Naive thymus-derived CD8-positive, alpha-beta T cell (primary cell): ENCODE data around the gene IL13. TPM values are rescaled to one million over a fixed set of nuclear protein-coding genes. Genes with fewer than 3 reads are reported as not detected.
A peak's percentile ranks its signal among the peaks of the same experiment; 100 is the strongest.

Experiments used
- ATAC-seq, 2 donors: fragments of 150-1000 bp; cut with Tn5 transposase in 1 of 2; sonication (Bioruptor Pico), chemical (Tn5 transposase) in 1 of 2; 1 replicate in 1 of 2; 2 replicates in 1 of 2; pipeline ENCODE4 v1.10.0; 2021; ENCODE audit warnings: mild to moderate bottlenecking in 2 of 2, moderate library complexity in 2 of 2
- POLR2A ChIA-PET: fragments of 350-600 bp; sonication (Branson Sonifier 250); formaldehyde crosslinking; loops from one replicate; lab custom pipeline; 2021; ENCODE audit warnings: antibody characterized with exemption; lab: Charles Lee
- DNase-seq, 10 donors: peaks; one replicate each; pipeline versions ENCODE4 v3.0.0 to v3.0.0-alpha.2; 2020 to 2022
- H3K27ac Mint-ChIP-seq, 10 donors: one replicate each; pipeline ENCODE4 v1.8.0; 2020 to 2022; ENCODE audit warnings: mild to moderate bottlenecking in 10 of 10, mixed read lengths in 10 of 10, moderate library complexity in 4 of 10, inconsistent platforms in 1 of 10
- H3K27me3 Mint-ChIP-seq, 5 donors: one replicate each; pipeline ENCODE4 v1.8.0; 2021 to 2022; ENCODE audit warnings: mixed read lengths in 5 of 5
- H3K36me3 Mint-ChIP-seq, 3 donors: one replicate each; pipeline ENCODE4 v1.8.0; 2020 to 2022; ENCODE audit warnings: mixed read lengths in 3 of 3, mild to moderate bottlenecking in 2 of 3, inconsistent platforms in 1 of 3
- H3K4me1 Mint-ChIP-seq, 4 donors: one replicate each; pipeline ENCODE4 v1.8.0; 2021 to 2022; ENCODE audit warnings: mixed read lengths in 4 of 4
- H3K4me3 Mint-ChIP-seq, 10 donors: one replicate each; pipeline ENCODE4 v1.8.0; 2020 to 2022; ENCODE audit warnings: mild to moderate bottlenecking in 10 of 10, mixed read lengths in 10 of 10, moderate library complexity in 6 of 10, inconsistent platforms in 1 of 10
- H3K9me3 Mint-ChIP-seq, 9 donors: one replicate each; pipeline ENCODE4 v1.8.0; 2020 to 2022; ENCODE audit warnings: mixed read lengths in 9 of 9, mild to moderate bottlenecking in 3 of 9, inconsistent platforms in 1 of 9, moderate library complexity in 1 of 9
- polyA plus RNA-seq, 3 donors: library from polyadenylated mRNA; unstranded; fragments of 300-500 nt; fragmentation: Illumina TruSeq; gene quantifications; one replicate each; pipeline ENCODE4 v1.2.3, GENCODE V29; 2021
- total RNA-seq, 8 experiments: library from RNA in 2 of 8; stranded (reverse) in 2 of 8; gene quantifications; one replicate each; pipeline ENCODE4 v1.2.3 and lab custom pipeline; 2021 to 2026

The IL13 gene
- total and polyA plus RNA-seq, 5 experiments from 2014 or later, result 0.31 TPM; not detected in 4

DNA sequence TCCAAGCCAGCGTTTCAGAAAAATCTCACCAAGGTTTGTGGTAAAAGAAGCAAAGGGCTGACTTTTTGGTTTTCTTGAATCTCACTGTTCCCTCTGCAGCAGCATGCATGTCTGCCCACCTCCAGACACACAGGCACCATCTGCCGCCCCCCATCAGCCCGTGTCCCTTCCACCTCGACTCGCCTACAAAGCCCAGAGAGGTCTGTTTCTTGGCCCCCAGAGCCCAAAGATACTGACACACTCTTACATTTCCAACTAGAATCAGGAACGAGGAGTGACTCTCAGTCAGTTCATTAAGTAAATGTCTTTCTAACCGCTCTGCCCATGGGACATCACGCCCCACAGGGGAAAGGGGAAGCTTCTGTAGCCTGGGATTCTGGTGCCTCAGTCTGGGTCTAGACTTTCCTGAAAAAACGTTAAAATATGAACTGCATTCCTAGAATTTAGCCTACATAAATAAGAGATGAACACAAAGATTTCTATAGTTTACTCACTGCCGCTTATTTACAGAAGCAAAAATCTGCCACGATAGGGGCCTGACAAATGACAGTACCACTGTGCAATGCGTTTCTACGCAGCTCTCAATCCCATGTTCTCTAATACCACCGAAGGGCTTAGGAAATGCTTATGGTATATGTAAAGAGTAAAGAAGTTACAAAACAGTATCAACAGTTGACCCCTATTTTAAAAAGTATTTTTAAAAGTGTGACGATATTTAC is 19.9 kb downstream of the IL13 start:
- no peak for ATAC-seq
- Mint-ChIP-seq H3K27me3 (peaks cover 0 to 2% (median 0%) of the 10 kb centered on the region in 5 donors), H3K4me1 (peaks cover 0 to 24% (median 0%) of the 10 kb centered on the region in 4 donors), H3K36me3 (no peaks in the 10 kb centered on the region), H3K4me3 (no peak overlapping the region), H3K9me3 (no peaks in the 10 kb centered on the region), H3K27ac (no peak overlapping the region)
- POLR2A ChIA-PET, result no interaction called here
- DNase-seq, result no peak

DNA sequence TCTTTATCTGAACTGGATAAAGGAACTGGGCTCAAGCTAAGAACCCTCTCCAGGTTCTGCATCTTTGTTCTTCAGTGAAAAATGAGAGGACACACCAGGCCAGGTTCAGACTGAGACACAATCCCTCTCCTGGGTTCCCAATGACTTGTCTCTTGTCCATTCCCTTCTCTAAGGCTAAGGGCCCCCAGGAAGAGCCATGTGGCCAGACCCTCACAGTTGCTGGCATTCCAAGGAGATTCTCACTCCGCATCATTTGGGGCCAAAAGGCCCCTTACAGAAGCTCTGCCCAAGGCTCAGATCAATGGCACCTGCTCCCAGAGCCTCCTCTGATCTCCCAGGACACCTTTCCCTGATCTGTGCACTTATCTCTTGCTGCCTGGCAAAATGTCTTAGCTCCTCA is 20.8 kb downstream of the IL13 start:
- Mint-ChIP-seq H3K36me3 (no peaks in the 10 kb centered on the region), H3K4me3 (no peak overlapping the region), H3K4me1 (peaks cover 0 to 24% (median 0%) of the 10 kb centered on the region in 4 donors), H3K27me3 (peaks cover 0 to 2% (median 0%) of the 10 kb centered on the region in 5 donors), H3K27ac (no peak overlapping the region), H3K9me3 (no peaks in the 10 kb centered on the region)
- POLR2A ChIA-PET, result no interaction called here
- DNase-seq (no peak), ATAC-seq (no peak)

DNA sequence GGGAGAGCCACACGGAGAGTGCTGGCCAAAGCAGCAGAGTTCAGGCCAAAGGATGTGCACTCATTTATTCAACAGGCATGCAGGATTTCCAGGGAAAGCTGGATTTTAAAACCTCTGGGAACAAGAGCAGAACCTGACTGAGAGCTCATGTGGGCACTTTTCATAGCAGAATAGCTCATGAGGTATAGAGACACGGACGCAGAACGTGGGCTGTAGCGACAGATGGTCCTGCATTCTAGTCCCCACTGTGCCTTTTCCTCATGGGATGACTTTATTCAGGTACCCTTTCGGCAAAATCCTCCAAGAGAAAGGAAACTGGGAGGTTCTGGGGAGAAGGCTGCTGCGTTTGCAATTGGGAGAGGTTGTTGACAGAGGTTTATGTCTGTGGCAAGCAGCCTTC is 21.2 kb downstream of the IL13 start:
- H3K27me3 Mint-ChIP-seq, result peaks cover 0 to 2% (median 0%) of the 10 kb centered on the region in 5 donors
- no peaks in the 10 kb centered on the region for H3K9me3 Mint-ChIP-seq
- ATAC-seq (no peak), DNase-seq (no peak)
- POLR2A ChIA-PET, result no interaction called here
- no peak overlapping the region for H3K27ac Mint-ChIP-seq
- H3K36me3 Mint-ChIP-seq, result no peaks in the 10 kb centered on the region
- H3K4me3 Mint-ChIP-seq, result no peak overlapping the region
- H3K4me1 Mint-ChIP-seq, result peaks cover 0 to 24% (median 0%) of the 10 kb centered on the region in 4 donors

DNA sequence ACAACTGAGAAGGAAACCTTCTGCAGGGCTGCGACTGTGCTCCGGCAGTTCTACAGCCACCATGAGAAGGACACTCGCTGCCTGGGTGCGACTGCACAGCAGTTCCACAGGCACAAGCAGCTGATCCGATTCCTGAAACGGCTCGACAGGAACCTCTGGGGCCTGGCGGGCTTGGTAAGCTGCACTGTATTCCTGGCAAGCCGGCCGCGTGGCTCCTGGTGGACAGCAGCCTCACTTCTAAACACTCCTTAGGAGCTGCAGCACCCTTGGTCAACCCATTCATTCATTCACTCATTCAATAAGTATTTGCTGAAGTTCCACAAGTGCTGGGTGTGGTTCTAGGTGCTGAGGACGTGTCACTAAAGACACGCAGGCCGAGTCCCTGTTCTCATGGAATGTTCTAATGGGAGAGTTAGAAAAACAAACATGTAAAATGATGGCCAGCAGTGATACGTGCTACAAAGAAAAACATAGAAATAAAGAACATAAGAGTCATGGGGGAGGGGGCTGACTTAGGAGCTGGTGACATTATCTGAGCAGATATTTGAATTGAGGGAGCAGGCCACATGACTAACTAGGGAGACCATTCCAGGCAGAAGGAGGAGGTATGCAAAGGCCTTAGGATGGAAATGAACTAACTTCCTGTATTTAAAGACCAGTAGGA is 21.9 kb downstream of the IL13 start:
- POLR2A ChIA-PET, result no interaction called here
- H3K36me3 Mint-ChIP-seq, result no peaks in the 10 kb centered on the region
- H3K27ac Mint-ChIP-seq, result no peak overlapping the region
- H3K27me3 Mint-ChIP-seq, result peaks cover 0 to 2% (median 0%) of the 10 kb centered on the region in 5 donors
- no peaks in the 10 kb centered on the region for H3K9me3 Mint-ChIP-seq
- H3K4me3 Mint-ChIP-seq, result no peak overlapping the region
- ATAC-seq (no peak), DNase-seq (no peak)
- H3K4me1 Mint-ChIP-seq, result peaks cover 0 to 24% (median under 1%) of the 10 kb centered on the region in 4 donors

DNA sequence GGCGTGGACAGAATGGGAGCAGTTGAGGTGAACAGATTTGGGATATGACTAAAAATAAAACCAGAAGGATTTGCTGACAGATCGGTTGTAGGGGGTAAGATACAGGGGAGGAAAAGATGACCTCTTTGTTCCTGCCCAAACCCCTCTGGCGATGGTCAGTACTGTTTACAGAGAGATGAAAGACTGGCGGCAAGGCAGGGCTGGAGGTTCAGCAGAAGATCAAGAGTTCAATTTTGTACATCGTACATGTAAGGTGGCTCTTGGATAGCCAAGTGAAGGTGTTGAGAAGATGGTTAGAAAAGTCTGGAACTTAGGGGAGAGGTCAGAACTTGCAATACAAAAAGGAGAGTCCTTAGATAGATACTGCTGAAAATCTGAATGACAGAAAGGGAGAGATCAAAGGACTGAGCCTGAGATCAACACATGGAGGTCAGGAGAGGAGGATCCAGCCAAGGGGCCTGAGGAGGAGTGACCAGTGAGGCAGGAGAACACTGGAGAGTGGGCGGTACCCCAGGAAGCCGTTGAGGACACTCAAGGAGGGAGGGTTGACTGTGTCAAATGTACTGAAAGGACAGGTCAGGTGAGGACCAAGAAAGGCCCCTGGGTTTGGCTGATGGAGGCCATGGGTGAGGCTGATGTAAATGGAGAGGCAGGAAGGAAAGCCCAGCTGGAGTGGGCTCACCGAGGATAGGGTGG is 23.0 kb downstream of the IL13 start:
- ATAC-seq (no peak), DNase-seq (no peak)
- Mint-ChIP-seq H3K4me1 (peaks cover 0 to 23% (median 4%) of the 10 kb centered on the region in 4 donors), H3K27me3 (peaks cover 0 to 2% (median 0%) of the 10 kb centered on the region in 5 donors), H3K9me3 (no peaks in the 10 kb centered on the region), H3K36me3 (no peaks in the 10 kb centered on the region), H3K27ac (no peak overlapping the region), H3K4me3 (peak overlapping the region in 1 of 10 donors; percentile 36)
- POLR2A ChIA-PET, result interaction anchor here (0.5 kb wide), 1 partner anchor 198 kb away, joined by 3 read pairs; no protein-coding TSS in a partner anchor

DNA sequence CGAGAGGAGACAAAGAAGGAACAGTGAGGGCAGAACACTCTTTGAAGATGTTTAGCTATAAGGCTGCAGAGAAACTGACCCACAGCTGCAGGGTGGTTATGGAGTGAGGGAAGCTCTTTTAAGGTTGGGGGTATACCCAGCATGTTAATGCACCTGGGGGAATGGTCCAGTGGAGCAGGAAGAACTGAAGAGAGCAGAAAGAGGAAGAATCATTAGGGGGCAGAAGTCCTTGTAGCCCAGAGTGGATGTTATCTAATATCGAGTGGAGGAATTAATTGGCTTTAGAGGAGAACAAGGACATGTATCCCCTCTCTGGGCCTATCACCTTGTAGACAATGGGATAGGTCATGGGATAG is 23.5 kb downstream of the IL13 start:
- peaks cover 0 to 22% (median 4%) of the 10 kb centered on the region in 4 donors for H3K4me1 Mint-ChIP-seq
- POLR2A ChIA-PET, result no interaction called here
- ATAC-seq (no peak), DNase-seq (no peak)
- H3K9me3 Mint-ChIP-seq, result no peaks in the 10 kb centered on the region
- no peaks in the 10 kb centered on the region for H3K36me3 Mint-ChIP-seq
- no peak overlapping the region for H3K27ac Mint-ChIP-seq
- H3K27me3 Mint-ChIP-seq, result peaks cover 0 to 2% (median 0%) of the 10 kb centered on the region in 5 donors
- H3K4me3 Mint-ChIP-seq, result peak overlapping the region in 1 of 10 donors; percentile 36

DNA sequence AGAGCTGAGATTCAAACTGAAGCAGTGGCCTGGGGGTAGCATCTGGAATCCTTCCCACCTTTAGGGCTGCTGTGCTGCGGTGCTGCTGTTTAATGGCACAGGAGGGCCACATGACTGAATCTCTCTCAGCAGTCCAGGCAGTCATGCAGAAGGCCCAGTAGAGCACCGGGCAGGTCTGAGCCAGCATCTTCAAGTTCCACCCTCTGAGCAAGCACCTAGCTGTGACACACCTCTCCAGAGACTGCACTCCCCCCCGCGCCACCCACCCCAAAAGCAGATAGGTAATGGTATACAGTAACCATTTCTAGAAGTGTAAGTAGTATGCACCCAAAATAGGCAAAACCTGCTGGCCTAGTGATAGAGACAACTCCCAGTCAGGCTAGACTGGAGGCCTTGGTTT is 24.0 kb downstream of the IL13 start:
- Mint-ChIP-seq H3K9me3 (no peaks in the 10 kb centered on the region), H3K27ac (no peak overlapping the region), H3K27me3 (peaks cover 0 to 2% (median 0%) of the 10 kb centered on the region in 5 donors), H3K4me3 (no peak overlapping the region), H3K36me3 (no peaks in the 10 kb centered on the region), H3K4me1 (peaks cover 0 to 24% (median 4%) of the 10 kb centered on the region in 4 donors)
- DNase-seq, result no peak
- no peak for ATAC-seq
- POLR2A ChIA-PET, result no interaction called here

DNA sequence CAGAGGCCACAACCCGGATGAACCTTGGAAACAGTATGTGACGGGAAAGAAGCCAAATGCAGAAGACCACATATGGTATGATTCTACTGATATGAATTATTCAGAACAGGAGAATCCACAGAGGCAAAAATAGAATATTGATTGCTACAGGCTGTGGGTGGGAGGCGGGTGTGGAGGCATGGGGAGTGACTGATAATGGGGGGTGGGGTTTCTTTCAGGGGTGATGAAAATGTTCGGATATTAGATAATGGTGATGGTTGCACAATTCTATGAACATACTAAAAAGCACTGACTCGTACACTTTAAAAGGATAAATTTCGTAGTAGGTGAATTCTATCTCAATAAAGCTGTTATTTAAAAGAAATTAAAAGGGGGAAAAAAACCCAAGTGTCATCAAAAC is 26.5 kb downstream of the IL13 start:
- POLR2A ChIA-PET, result no interaction called here
- Mint-ChIP-seq H3K4me1 (peaks cover 7 to 44% (median 23%) of the 10 kb centered on the region in 4 donors), H3K4me3 (no peak overlapping the region), H3K9me3 (no peaks in the 10 kb centered on the region), H3K27me3 (peaks cover 0 to 2% (median 0%) of the 10 kb centered on the region in 5 donors), H3K27ac (no peak overlapping the region), H3K36me3 (no peaks in the 10 kb centered on the region)
- no peak for DNase-seq
- no peak for ATAC-seq

DNA sequence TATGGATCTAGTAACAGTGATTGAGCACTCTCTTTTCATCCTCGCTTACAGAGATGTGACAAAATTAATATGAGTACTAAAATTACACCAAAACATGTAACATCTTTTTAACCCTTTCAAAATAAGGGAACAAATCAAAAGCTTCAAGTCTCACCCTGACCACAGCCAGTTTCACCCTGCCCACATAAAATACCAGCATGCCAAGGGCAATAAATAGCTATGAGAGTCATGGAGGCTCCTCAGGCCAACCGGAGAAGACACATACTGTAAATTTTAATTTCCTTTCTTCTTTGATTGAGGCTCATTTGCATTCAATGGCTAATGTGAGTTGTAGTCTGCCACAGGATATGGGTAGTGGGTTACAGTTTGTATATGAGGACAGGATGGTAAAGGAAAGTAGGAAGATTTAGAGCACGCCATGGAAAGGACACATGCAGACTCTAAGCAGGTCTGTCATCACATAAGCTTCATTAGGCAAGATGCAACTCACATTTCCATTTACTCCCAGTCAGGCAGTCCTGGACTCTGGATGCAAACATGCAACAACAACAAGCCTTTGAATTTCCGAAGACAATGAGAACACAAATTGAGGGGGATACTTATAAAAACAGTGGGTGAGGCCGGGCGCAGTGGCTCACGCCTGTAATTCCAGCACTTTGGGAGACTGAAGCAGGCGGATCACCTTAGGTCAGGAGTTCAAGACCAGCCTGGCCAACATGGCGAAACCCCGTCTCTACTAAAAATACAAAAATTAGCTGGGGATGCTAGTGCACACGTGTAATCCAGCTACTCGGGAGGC is 27.1 kb downstream of the IL13 start:
- H3K27ac Mint-ChIP-seq, result no peak overlapping the region
- H3K4me1 Mint-ChIP-seq, result peaks cover 7 to 45% (median 23%) of the 10 kb centered on the region in 4 donors
- H3K4me3 Mint-ChIP-seq, result no peak overlapping the region
- H3K36me3 Mint-ChIP-seq, result no peaks in the 10 kb centered on the region
- H3K9me3 Mint-ChIP-seq, result no peaks in the 10 kb centered on the region
- POLR2A ChIA-PET, result no interaction called here
- peaks cover 0 to 2% (median 0%) of the 10 kb centered on the region in 5 donors for H3K27me3 Mint-ChIP-seq
- DNase-seq (no peak), ATAC-seq (no peak)

DNA sequence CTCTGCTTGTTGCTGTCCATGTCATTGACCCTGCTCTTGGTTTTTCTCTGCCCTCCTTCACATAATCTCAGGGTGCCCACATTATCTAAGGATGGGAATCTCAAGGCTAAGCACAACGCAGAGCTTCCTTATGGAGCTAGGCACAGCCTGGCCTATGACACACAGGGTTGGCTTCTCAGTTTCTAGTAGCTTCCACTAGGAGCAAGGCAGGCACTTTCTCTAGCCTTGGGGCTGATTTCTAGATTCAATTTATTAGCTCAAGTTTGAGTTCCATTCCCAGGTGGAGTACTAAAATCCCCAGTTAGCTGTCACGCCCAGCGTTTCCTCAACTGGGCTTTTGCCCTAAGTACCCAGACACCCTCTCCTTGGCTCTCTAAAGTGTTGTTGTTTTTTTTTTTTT is 28.2 kb downstream of the IL13 start:
- H3K27me3 Mint-ChIP-seq, result no peaks in the 10 kb centered on the region
- DNase-seq (no peak), ATAC-seq (no peak)
- POLR2A ChIA-PET, result no interaction called here
- H3K27ac Mint-ChIP-seq, result no peak overlapping the region
- no peaks in the 10 kb centered on the region for H3K9me3 Mint-ChIP-seq
- no peaks in the 10 kb centered on the region for H3K36me3 Mint-ChIP-seq
- no peak overlapping the region for H3K4me3 Mint-ChIP-seq
- H3K4me1 Mint-ChIP-seq, result peaks cover 7 to 40% (median 23%) of the 10 kb centered on the region in 4 donors

DNA sequence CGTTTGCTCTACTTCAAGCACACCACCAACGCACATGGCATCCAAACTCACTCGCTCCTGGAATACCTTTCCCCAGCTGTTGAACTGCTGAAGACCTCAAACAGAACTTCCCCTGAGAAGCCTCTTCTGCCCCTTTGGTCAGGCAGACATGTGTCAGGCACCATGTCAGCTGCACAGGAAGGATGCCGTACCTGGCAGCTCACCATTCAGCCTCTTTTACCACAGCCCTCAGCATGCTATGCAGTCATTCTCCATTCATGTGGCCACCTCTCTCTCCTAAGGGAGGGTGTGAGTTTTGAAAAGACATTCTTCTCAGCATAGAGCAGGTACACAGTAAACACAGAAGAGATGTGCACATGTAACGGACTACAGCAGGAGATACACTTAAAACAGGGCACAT is 30.0 kb downstream of the IL13 start:
- peak overlapping the region in 8 of 10 donors; percentile 0 to 54 (median 11) for H3K4me3 Mint-ChIP-seq
- POLR2A ChIA-PET, result no interaction called here
- DNase-seq (peak in 9 of 10 donors; percentile 24 to 82 (median 67)), ATAC-seq (peak; percentile 99)
- no peaks in the 10 kb centered on the region for H3K27me3 Mint-ChIP-seq
- peak overlapping the region; percentile 3 to 79 (median 60) for H3K27ac Mint-ChIP-seq
- H3K4me1 Mint-ChIP-seq, result peaks cover 7 to 34% (median 23%) of the 10 kb centered on the region in 4 donors
- peaks cover 0 to 6% (median 5%) of the 10 kb centered on the region in 3 donors for H3K36me3 Mint-ChIP-seq
- no peaks in the 10 kb centered on the region for H3K9me3 Mint-ChIP-seq
